ENCODE measurements around the gene TDO2. TPM values are rescaled to one million over a fixed set of nuclear protein-coding genes. Genes with fewer than 3 reads are reported as not detected.

The TDO2 gene
- total RNA-seq, result 0.92 and 1.7 TPM in 2 replicates

GRCh38 chr4:155903453-155903852, at the start of gene TDO2:
TDO2 (plus strand) TSS chr4:155903696; CDS start chr4:155903759, 63 bp downstream.

GRCh38 chr4:155866177-155866576, 37.3 kb upstream of the TDO2 start, which contains the start of gene ASIC5:
ASIC5 (minus strand) TSS chr4:155866277; CDS start chr4:155866226, 51 bp downstream.

GRCh38 chr4:155953151-155954117, 49.9 kb downstream of the TDO2 start, which contains the start of gene CTSO:
CTSO (minus strand) TSS chr4:155953866; CDS start chr4:155953847, 19 bp downstream.

Other genes with a start within 250 kb of the TDO2 start
- 0.71 and 1.2 TPM in 2 replicates for gene GUCY1A1, start 236.8 kb upstream of the TDO2 start, total RNA-seq
- gene GUCY1B1, start 144.7 kb upstream of the TDO2 start, total RNA-seq, result 6.3 and 10.2 TPM in 2 replicates
- gene ASIC5, start 37.4 kb upstream of the TDO2 start, total RNA-seq, result not detected in 2 replicates
- gene CTSO, start 50.2 kb downstream of the TDO2 start, total RNA-seq, result 15.8 and 22.0 TPM in 2 replicates

All from smooth muscle cell of bladder (primary cell).